Esophagus squamous epithelium (tissue), 5 donors: Measurements from ENCODE around the gene SH3PXD2B. TPM values are rescaled to one million over a fixed set of nuclear protein-coding genes. Genes with fewer than 3 reads are reported as not detected.
"Not testable (repeated sequence)": the region's sequence is repeated elsewhere in the genome, so short reads cannot be mapped to it uniquely, and the experiment has no call there.

Experiments used
- DNase-seq: peaks from one replicate; lab custom pipeline; 2025; lab: John Stamatoyannopoulos, UW
- H3K27ac ChIP-seq, 4 donors: fragments of 200-600 bp; sonication (generic); one replicate each; pipeline ENCODE4 v1.5.1; 2016 to 2019; ENCODE audit warnings: mild to moderate bottlenecking in 1 of 4
- H3K27me3 ChIP-seq, 4 donors: fragments of 200-600 bp; sonication (generic); 1 replicate in 3 of 4; 2 replicates in 1 of 4; pipeline versions ENCODE4 v1.5.1 to v1.6.0; 2017 to 2021; ENCODE audit warnings: antibody characterized with exemption in 1 of 4
- H3K36me3 ChIP-seq, 3 donors: fragments of 200-600 bp; sonication (generic); one replicate each; pipeline ENCODE4 v1.5.1; 2016 to 2019
- H3K4me1 ChIP-seq, 3 donors: fragments of 200-600 bp; sonication (generic); one replicate each; pipeline ENCODE4 v1.5.1; 2017 to 2019
- H3K4me3 ChIP-seq, 4 donors: fragments of 200-600 bp; sonication (generic); 1 replicate in 3 of 4; 2 replicates in 1 of 4; pipeline ENCODE4 v1.5.1; 2016 to 2019; ENCODE audit warnings: mild to moderate bottlenecking in 2 of 4, moderate library complexity in 1 of 4
- H3K9me3 ChIP-seq, 3 donors: fragments of 200-600 bp; sonication (generic); one replicate each; pipeline ENCODE4 v1.5.1; 2016 to 2019
- POLR2A ChIP-seq, 4 donors: fragments of 450-650 bp; IDR thresholded peaks; one replicate each; pipeline ENCODE4 v1.6.1; 2017; ENCODE audit warnings: antibody characterized with exemption in 4 of 4, mild to moderate bottlenecking in 4 of 4, moderate library complexity in 3 of 4
- WGBS, 2 donors: methylation state at CpG; one replicate each; pipeline ENCODE4 v1.1.5; 2018; 5-methylcytosine and 5-hydroxymethylcytosine counted together
- intact Hi-C: fragments of 100-400 bp; cut with DNase I; formaldehyde crosslinking; loops from one replicate; pipeline ENCODE4 v1.15.0; 2022
- total RNA-seq, 4 donors: library from RNA; depleted of rRNA; stranded (reverse); fragments of >200 nt; gene quantifications; one replicate each; pipeline ENCODE4 v1.1.0, GENCODE V29; 2016
- TF ChIP-seq, protein P1 (sequence below), 6 experiments: fragments of 450-650 bp in 4 of 6; fragments of 200-600 bp in 2 of 6; sonication (generic) in 2 of 6; IDR thresholded peaks; one replicate each; pipeline ENCODE4 v1.5.1; 2016 to 2019; ENCODE audit warnings: antibody characterized with exemption in 6 of 6, mild to moderate bottlenecking in 4 of 6, moderate library complexity in 4 of 6
- donor health status: DM: yes; HTN: yes; CAD: no.

The SH3PXD2B gene
- total RNA-seq, 4 donors from 2014 or later = 7.1 to 22.1 (median 13.8) TPM

DNA sequence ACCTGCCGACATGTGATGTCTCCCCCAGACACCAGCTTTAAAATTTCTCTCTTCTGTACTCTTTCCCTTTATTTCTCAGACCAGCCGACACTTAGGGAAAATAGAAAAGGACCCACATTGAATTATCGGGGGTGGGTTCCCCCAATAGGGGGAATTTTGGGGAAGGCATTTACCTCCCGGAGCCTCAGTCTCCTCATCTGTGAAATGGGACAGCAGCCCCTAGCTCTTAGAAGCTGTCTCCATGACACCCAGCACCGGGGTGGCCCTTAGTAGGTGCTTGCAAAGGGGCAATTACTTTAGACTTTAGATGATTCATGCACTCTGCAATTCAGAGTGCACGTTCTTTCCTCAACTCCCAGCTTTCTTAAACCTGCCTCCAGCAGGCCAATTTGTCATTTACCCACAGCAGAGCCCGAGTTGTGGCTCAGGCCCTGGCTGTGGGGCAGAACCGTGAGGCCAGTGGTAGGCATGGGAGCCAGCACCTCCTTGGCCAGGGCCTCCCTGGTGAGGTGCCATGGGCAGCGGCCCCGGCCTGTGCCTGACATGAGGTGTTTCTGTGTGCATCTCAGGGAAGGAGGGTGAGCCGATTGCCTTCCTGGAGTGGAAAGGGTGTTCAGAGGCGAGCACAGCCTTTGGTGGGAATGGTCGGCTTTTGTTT, 51.7 kb downstream of the SH3PXD2B start:
- H3K4me1 ChIP-seq = peaks cover 12 to 51% (median 18%) of the 10 kb centered on the region in 3 donors
- H3K4me3 ChIP-seq = no peak overlapping the region
- WGBS, 2 donors = 60 to 90% methylated on average over 2 to 12 of the region's 13 CpGs
- H3K27me3 ChIP-seq = no peaks in the 10 kb centered on the region
- intact Hi-C loops = no loop called here
- no peak for TF ChIP-seq POLR2A (IDR thresholded peaks at IDR 0.05)
- TF ChIP-seq, protein P1, sequence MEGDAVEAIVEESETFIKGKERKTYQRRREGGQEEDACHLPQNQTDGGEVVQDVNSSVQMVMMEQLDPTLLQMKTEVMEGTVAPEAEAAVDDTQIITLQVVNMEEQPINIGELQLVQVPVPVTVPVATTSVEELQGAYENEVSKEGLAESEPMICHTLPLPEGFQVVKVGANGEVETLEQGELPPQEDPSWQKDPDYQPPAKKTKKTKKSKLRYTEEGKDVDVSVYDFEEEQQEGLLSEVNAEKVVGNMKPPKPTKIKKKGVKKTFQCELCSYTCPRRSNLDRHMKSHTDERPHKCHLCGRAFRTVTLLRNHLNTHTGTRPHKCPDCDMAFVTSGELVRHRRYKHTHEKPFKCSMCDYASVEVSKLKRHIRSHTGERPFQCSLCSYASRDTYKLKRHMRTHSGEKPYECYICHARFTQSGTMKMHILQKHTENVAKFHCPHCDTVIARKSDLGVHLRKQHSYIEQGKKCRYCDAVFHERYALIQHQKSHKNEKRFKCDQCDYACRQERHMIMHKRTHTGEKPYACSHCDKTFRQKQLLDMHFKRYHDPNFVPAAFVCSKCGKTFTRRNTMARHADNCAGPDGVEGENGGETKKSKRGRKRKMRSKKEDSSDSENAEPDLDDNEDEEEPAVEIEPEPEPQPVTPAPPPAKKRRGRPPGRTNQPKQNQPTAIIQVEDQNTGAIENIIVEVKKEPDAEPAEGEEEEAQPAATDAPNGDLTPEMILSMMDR (IDR thresholded peaks at IDR 0.05) = no peak
- no peak for DNase-seq
- H3K27ac ChIP-seq = peak overlapping the region; percentile 25 to 84 (median 82)
- H3K36me3 ChIP-seq = peaks cover 0 to 37% (median 4%) of the 10 kb centered on the region in 3 donors
- peaks cover 0 to 3% (median 0%) of the 10 kb centered on the region in 3 donors for H3K9me3 ChIP-seq

DNA sequence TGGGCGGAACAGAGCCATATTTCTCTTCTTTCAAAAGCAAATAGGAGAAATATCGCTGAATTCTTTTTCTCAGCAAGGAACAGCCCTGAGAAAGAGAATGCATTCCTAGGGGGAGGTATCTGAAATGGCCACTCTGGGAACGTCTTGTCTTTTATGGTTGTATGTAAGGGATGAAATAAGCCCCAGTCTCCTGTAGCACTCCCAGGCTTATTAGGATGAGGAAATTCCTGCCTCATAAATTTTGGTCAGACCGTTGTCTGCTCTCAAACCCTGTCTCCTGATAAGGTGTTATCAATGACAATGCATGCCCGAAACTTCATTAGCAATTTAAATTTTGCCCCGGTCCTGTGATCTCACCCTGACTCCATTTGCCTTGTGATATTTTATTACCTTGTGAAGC, 52.3 kb downstream of the SH3PXD2B start:
- DNase-seq, H3K27ac ChIP-seq, intact Hi-C loops, H3K4me3 ChIP-seq, H3K27me3 ChIP-seq, H3K9me3 ChIP-seq: not testable (repeated sequence)
- peaks cover 9 to 45% (median 12%) of the 10 kb centered on the region in 3 donors for H3K4me1 ChIP-seq
- H3K36me3 ChIP-seq = peaks cover 0 to 43% (median 4%) of the 10 kb centered on the region in 3 donors
- 90 to 94% methylated on average over 6 of the region's 6 CpGs for WGBS, 2 donors

DNA sequence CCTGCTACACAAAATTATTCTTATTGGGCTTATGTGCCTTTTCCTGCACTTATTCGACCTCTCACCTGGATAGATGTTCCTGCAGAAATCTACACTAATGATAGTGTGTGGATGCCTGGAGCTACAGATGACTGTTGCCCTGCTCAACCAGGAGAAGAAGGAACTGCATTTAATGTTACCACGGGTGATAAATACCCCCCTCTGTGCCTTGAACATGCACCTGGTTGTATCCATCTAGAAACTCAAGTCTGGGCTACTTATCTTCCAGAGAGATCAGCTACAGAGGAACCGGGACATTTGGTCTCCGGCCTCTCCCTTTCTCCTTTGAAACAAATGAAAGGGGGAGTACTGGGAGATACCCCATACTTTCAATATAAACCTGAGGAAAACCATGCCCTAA, 54.5 kb downstream of the SH3PXD2B start:
- intact Hi-C loops = no loop called here
- 83 to 91% methylated on average over 2 to 4 of the region's 4 CpGs for WGBS, 2 donors
- Histone ChIP-seq H3K36me3 (peaks cover 0 to 31% (median under 1%) of the 10 kb centered on the region in 3 donors), H3K4me3 (no peak overlapping the region), H3K27ac (no peak overlapping the region), H3K9me3 (peaks cover 0 to 14% (median 5%) of the 10 kb centered on the region in 3 donors), H3K4me1 (peaks cover 9 to 33% (median 11%) of the 10 kb centered on the region in 3 donors), H3K27me3 (no peaks in the 10 kb centered on the region)
- no peak for TF ChIP-seq POLR2A (IDR thresholded peaks at IDR 0.05)
- TF ChIP-seq, protein P1 (IDR thresholded peaks at IDR 0.05) = no peak
- no peak for DNase-seq

DNA sequence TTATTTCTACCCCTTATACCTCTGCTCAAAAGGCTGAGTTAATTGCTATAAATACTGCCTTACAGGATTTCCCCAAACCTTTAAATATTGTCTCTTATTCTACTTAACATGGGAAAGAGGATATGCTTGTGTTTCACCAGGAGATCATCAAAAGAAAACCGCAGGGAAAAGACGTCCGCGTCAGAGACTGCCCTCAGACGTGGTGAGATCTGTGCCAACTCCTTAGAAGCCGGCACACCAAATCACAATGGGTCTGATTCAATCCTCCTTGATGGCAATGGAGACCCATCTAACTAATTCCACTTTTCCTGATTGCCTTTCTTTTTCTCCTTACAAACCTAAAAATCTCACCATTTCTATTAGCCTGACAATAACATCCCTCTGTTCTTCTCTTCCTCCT, 55.0 kb downstream of the SH3PXD2B start:
- Histone ChIP-seq H3K27me3 (no peaks in the 10 kb centered on the region), H3K27ac (no peak overlapping the region), H3K4me1 (peaks cover 9 to 28% (median 11%) of the 10 kb centered on the region in 3 donors), H3K4me3 (no peak overlapping the region), H3K9me3 (peaks cover 0 to 14% (median 5%) of the 10 kb centered on the region in 3 donors), H3K36me3 (peaks cover 0 to 30% (median 0%) of the 10 kb centered on the region in 3 donors)
- intact Hi-C loops = no loop called here
- WGBS, 2 donors = 47 to 72% methylated on average over 6 of the region's 6 CpGs
- no peak for DNase-seq
- TF ChIP-seq, protein P1 (IDR thresholded peaks at IDR 0.05) = no peak
- no peak for TF ChIP-seq POLR2A (IDR thresholded peaks at IDR 0.05)

DNA sequence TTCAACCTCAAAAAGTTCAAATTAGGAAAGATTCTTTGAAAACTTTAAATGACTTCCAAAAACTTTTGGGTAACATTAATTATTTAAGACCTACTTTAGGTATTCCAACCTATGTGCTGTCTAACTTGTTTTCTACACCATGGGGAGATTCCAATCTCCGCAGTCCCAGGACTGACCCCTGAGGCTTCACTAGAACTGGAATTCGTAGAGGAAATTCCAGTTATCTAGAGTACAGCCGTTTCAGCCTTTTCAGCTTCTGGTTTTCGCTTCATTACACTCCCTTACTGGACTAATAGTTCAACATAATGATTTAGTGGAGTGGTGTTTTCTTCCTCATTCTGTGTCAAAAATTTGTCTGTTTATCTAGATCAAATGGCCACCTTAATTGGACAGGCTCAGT, 55.7 kb downstream of the SH3PXD2B start:
- Histone ChIP-seq H3K4me1 (peaks cover 9 to 21% (median 9%) of the 10 kb centered on the region in 3 donors), H3K9me3 (peaks cover 0 to 14% (median 5%) of the 10 kb centered on the region in 3 donors), H3K36me3 (peaks cover 0 to 36% (median 0%) of the 10 kb centered on the region in 3 donors)
- DNase-seq, intact Hi-C loops, H3K27me3 ChIP-seq, H3K27ac ChIP-seq, H3K4me3 ChIP-seq: not testable (repeated sequence)
- WGBS, 2 donors = 86% methylated on average over 4 of the region's 4 CpGs

DNA sequence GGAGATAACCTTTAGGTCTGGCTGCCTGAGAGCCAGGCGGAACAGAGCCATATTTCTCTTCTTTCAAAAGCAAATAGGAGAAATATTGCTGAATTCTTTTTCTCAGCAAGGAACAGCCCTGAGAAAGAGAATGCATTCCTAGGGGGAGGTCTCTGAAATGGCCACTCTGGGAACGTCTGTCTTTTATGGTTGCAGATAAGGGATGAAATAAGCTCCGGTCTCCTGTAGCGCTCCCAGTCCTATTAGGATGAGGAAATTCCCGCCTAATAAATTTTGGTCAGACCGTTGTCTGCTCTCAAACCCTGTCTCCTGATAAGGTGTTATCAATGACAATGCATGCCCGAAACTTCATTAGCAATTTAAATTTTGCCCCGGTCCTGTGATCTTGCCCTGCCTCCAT, 57.3 kb downstream of the SH3PXD2B start:
- H3K27me3 ChIP-seq, intact Hi-C loops, DNase-seq, H3K27ac ChIP-seq, H3K4me1 ChIP-seq, H3K4me3 ChIP-seq: not testable (repeated sequence)
- 91 to 96% methylated on average over 8 of the region's 8 CpGs for WGBS, 2 donors
- Histone ChIP-seq H3K36me3 (peaks cover 0 to 39% (median 6%) of the 10 kb centered on the region in 3 donors), H3K9me3 (peaks cover 0 to 14% (median 5%) of the 10 kb centered on the region in 3 donors)
